Thymus (tissue), 14 donors: Measurements from ENCODE around the gene SEMA3A. TPM values are rescaled to one million over a fixed set of nuclear protein-coding genes. Genes with fewer than 3 reads are reported as not detected.
A peak's percentile ranks its signal among the peaks of the same experiment; 100 is the strongest.
"Not testable (repeated sequence)": the region's sequence is repeated elsewhere in the genome, so short reads cannot be mapped to it uniquely, and the experiment has no call there.

Experiments used
- DNase-seq, 9 donors: peaks; one replicate each; pipeline ENCODE4 v3.0.0-alpha.2; 2013; ENCODE audit warnings: low spot score in 9 of 9, low read depth in 6 of 9, missing footprints in 1 of 9
- H3K27ac ChIP-seq, 2 donors: one replicate each; pipeline ENCODE4 v1.5.1; 2013; ENCODE audit warnings: control low read depth in 1 of 2, low read depth in 1 of 2, low read length in 1 of 2, mild to moderate bottlenecking in 1 of 2, moderate library complexity in 1 of 2
- H3K27me3 ChIP-seq, 2 donors: one replicate each; pipeline ENCODE4 v1.5.1; 2013; ENCODE audit warnings: low read length in 1 of 2; ENCODE audit not compliant: control insufficient read depth in 2 of 2, insufficient read depth in 1 of 2
- H3K36me3 ChIP-seq, 2 donors: one replicate each; pipeline ENCODE4 v1.5.1; 2013; ENCODE audit warnings: low read length in 1 of 2, mild to moderate bottlenecking in 1 of 2, moderate library complexity in 1 of 2; ENCODE audit not compliant: control insufficient read depth in 2 of 2, insufficient read depth in 2 of 2
- H3K4me1 ChIP-seq, 2 donors: one replicate each; pipeline ENCODE4 v1.5.1; 2013; ENCODE audit warnings: low read length in 2 of 2; ENCODE audit not compliant: control insufficient read depth in 2 of 2, insufficient read depth in 2 of 2
- H3K4me3 ChIP-seq, 2 donors: one replicate each; pipeline ENCODE4 v1.5.1; 2013; ENCODE audit warnings: low read length in 2 of 2, control low read depth in 1 of 2, mild to moderate bottlenecking in 1 of 2
- H3K9me3 ChIP-seq, 2 donors: one replicate each; pipeline ENCODE4 v1.5.1; 2013; ENCODE audit warnings: low read length in 1 of 2, mild to moderate bottlenecking in 1 of 2; ENCODE audit not compliant: control insufficient read depth in 2 of 2, insufficient read depth in 1 of 2
- WGBS: extraction: QIAGEN DNeasy Blood & Tissue Kit; methylation state at CpG from one replicate; pipeline ENCODE4 v1.1.7; 2013; 5-methylcytosine and 5-hydroxymethylcytosine counted together
- long read RNA-seq, 10 donors: transcript quantifications; one replicate each; lab custom pipeline, GENCODE V29; 2026
- polyA plus RNA-seq: library from polyadenylated mRNA; stranded (reverse); fragments of 200-250 nt; gene quantifications from one replicate; pipeline ENCODE4 v1.2.3, GENCODE V29; 2013
- total RNA-seq: library from RNA; stranded (reverse); fragments of 120-200 nt; gene quantifications from one replicate; pipeline ENCODE4 v1.2.4, GENCODE V29; 2013
- donor health status: healthy.

SEMA3A gene
- total RNA-seq (1.0 TPM), polyA plus RNA-seq (0.27 TPM)
- long read RNA-seq, donor 1 = 0 reads
- long read RNA-seq, donor 2 = 0 reads
- long read RNA-seq, donor 3 = 0 reads
- long read RNA-seq, donor 4 = 0 reads
- long read RNA-seq, donor 5, full-length matches to known transcripts = 1 of 1 reads
- long read RNA-seq, donor 5, partial matches to known transcripts = 0 of 1 reads
- long read RNA-seq, donor 5, other reads (novel, unspliced or antisense) = 0 of 1 reads
- long read RNA-seq, donor 6, full-length matches to known transcripts = 1 of 1 reads
- long read RNA-seq, donor 6, partial matches to known transcripts = 0 of 1 reads
- long read RNA-seq, donor 6, other reads (novel, unspliced or antisense) = 0 of 1 reads
- long read RNA-seq, donor 7 = 0 reads
- long read RNA-seq, donor 8 = 0 reads
- long read RNA-seq, donor 9 = 0 reads
- long read RNA-seq, donor 10 = 0 reads

- H3K4me3 ChIP-seq = peak within 1 kb of the TSS; percentile 41 to 42
- H3K4me1 ChIP-seq = no peaks in the 10 kb centered on the region
- no peaks in the 10 kb centered on the region for H3K36me3 ChIP-seq
- DNase-seq = peak in 5 of 9 donors; percentile 6 to 49 (median 7)
- H3K27me3 ChIP-seq = no peaks in the 10 kb centered on the region
- no peaks in the 10 kb centered on the region for H3K9me3 ChIP-seq
- no peak within 1 kb of the TSS for H3K27ac ChIP-seq
- WGBS = 2% methylated on average over 15 of the region's 15 CpGs
Measured at GRCh38 chr7:84194484-84195271, at the start of gene SEMA3A. SEMA3A (minus strand) TSS chr7:84194789; CDS start chr7:84194586, 203 bp downstream.

GRCh38 chr7:84243037-84243436, 48.4 kb upstream of the SEMA3A start:
- H3K9me3 ChIP-seq, DNase-seq, H3K27me3 ChIP-seq, H3K36me3 ChIP-seq, H3K27ac ChIP-seq, H3K4me3 ChIP-seq, H3K4me1 ChIP-seq: not testable (repeated sequence)
- 94% methylated on average over 6 of the region's 6 CpGs for WGBS

- Histone ChIP-seq H3K27me3 (no peaks in the 10 kb centered on the region), H3K27ac (no peak overlapping the region), H3K4me1 (no peaks in the 10 kb centered on the region), H3K4me3 (no peak overlapping the region), H3K36me3 (no peaks in the 10 kb centered on the region), H3K9me3 (no peaks in the 10 kb centered on the region)
- DNase-seq = no peak
- 93% methylated on average over 6 of the region's 6 CpGs for WGBS
Measured at GRCh38 chr7:84238596-84238995, 44.0 kb upstream of the SEMA3A start.

- WGBS = 100% methylated on average over 1 of the region's 1 CpG
- H3K27ac ChIP-seq = no peak overlapping the region
Measured at GRCh38 chr7:84237533-84238173, 43.1 kb upstream of the SEMA3A start.

DNA sequence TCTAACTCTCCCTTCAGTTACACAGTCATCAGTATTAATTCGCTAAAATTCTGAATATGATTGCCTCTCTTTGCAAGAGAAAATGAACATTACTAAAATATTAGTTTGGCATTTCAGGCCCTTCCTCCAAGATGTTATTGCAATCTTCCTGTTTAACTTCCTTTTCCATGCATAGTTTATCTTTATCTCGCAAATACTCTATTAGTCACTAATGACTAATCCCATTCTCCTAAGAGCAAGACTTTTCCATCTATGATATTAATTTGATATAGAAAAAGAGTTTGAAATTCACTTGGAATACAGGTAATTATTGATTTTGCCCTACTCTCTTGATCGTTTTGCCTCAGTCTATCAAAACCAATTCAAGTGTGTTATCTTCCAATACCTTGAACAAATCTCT, 41.8 kb upstream of the SEMA3A start:
- WGBS = 96% methylated on average over 3 of the region's 3 CpGs
- H3K27me3 ChIP-seq = no peaks in the 10 kb centered on the region
- no peak overlapping the region for H3K27ac ChIP-seq
- H3K4me3 ChIP-seq = no peak overlapping the region
- H3K9me3 ChIP-seq = no peaks in the 10 kb centered on the region
- DNase-seq = no peak
- no peaks in the 10 kb centered on the region for H3K4me1 ChIP-seq
- H3K36me3 ChIP-seq = no peaks in the 10 kb centered on the region

More at GRCh38 chr7:84237533-84238173, 43.1 kb upstream of the SEMA3A start:
- Histone ChIP-seq H3K4me1 (no peaks in the 10 kb centered on the region), H3K36me3 (no peaks in the 10 kb centered on the region), H3K27me3 (no peaks in the 10 kb centered on the region), H3K9me3 (no peaks in the 10 kb centered on the region), H3K4me3 (no peak overlapping the region)
- no peak for DNase-seq

DNA sequence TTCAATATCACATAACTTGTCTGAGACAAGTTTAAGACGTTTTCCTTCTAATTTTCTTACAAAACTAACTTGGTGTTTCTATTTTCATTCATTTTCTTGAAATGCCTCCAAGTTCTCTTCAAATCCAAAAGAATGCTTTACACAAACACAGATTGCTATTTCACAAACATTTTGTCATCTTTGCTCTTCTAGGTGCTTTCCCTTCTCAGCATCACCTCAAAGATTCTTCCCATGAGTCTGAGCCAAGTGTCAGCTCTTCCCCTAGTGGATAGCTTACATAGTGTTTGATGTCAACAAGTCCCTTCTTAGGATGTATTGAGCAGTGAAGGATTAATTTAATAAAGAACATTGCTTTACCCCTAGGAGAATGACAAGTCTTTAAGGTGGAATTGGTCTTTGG, 38.1 kb upstream of the SEMA3A start:
- 74% methylated on average over 1 of the region's 1 CpG for WGBS
- no peaks in the 10 kb centered on the region for H3K36me3 ChIP-seq
- no peaks in the 10 kb centered on the region for H3K27me3 ChIP-seq
- no peak overlapping the region for H3K4me3 ChIP-seq
- H3K4me1 ChIP-seq = no peaks in the 10 kb centered on the region
- no peak overlapping the region for H3K27ac ChIP-seq
- no peaks in the 10 kb centered on the region for H3K9me3 ChIP-seq
- no peak for DNase-seq

DNA sequence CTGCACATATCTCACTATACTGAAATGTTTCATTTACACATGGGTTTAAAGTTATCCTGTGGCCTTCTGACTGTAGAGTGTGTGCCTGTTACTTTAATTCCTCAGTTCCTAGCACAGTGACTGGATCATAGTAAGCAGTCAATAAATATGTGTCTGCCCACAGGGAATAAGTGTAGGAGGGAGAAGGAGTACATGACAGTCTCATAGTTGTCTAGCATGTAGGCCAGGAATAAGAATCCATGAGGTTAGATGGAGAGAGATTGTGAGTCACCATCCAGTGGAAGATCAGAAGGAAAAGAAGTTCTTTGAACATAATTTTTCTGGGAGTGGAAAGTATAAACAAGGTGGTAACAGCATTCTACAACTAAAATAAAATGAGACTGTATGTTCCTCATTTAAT, 36.6 kb upstream of the SEMA3A start:
- Histone ChIP-seq H3K4me1 (no peaks in the 10 kb centered on the region), H3K9me3 (no peaks in the 10 kb centered on the region), H3K4me3 (no peak overlapping the region), H3K27ac (no peak overlapping the region), H3K27me3 (no peaks in the 10 kb centered on the region), H3K36me3 (no peaks in the 10 kb centered on the region)
- no peak for DNase-seq

DNA sequence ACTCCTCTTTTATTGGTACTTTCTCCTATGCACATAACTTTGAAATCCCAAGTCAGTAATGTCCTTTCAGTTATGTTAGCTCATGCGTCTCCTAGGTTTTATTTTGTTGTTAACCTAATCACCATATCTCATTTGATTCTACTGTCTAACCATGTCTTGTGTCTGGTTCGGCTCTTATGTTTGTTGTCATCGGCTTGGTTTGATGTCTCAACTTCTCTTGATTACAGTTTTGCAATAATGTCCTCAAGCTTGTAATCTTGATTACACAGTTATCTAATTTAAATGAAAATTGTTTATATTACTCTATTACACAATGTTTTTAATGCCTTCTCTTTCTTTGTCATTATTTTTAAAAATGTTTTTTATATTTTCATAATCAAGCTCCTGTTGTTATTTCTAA, 35.9 kb upstream of the SEMA3A start:
- DNase-seq = no peak
- Histone ChIP-seq H3K4me1 (no peaks in the 10 kb centered on the region), H3K27ac (no peak overlapping the region), H3K9me3 (no peaks in the 10 kb centered on the region), H3K4me3 (no peak overlapping the region), H3K27me3 (no peaks in the 10 kb centered on the region), H3K36me3 (no peaks in the 10 kb centered on the region)
- WGBS = 97% methylated on average over 3 of the region's 3 CpGs

DNA sequence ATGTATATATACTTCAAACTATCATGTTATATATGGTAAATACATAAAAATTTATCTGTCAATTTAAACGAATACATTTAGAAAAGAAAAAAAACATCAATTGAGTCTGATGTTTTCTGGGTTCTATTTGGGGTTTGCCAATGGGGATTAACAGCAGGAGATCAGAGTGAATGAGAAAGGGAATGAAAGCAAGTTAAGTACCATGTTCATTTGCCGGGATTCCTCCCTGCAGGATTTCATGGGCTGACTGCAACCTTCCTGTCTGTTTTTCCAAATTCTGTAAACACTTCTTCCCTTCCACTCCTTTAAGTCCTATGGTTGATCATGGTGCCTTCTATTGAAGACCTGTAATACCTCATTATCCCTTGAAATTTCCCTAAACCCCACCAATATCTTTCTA, 33.9 kb upstream of the SEMA3A start:
- WGBS = 86% methylated on average over 2 of the region's 2 CpGs

More for the DNA sequence above, 33.9 kb upstream of the SEMA3A start:
- DNase-seq = no peak
- Histone ChIP-seq H3K27ac (no peak overlapping the region), H3K4me1 (no peaks in the 10 kb centered on the region), H3K36me3 (no peaks in the 10 kb centered on the region), H3K27me3 (no peaks in the 10 kb centered on the region), H3K4me3 (no peak overlapping the region), H3K9me3 (no peaks in the 10 kb centered on the region)
